Epithelial cell of esophagus (primary cell): ENCODE results near the gene RPIA.

Experiments
- DNase-seq: peaks from one replicate; pipeline ENCODE4 v3.0.0; 2010; ENCODE audit warnings: low read depth
- H3K4me3 ChIP-seq: 2 replicates; pipeline ENCODE4 v1.5.1; 2011; ENCODE audit warnings: mild to moderate bottlenecking, low read length, control low read depth
- TF ChIP-seq, protein P1 (sequence below): IDR thresholded peaks from 2 replicates; pipeline ENCODE4 v1.5.1; 2011; ENCODE audit warnings: low read depth, mild to moderate bottlenecking, low read length, control low read depth, inconsistent platforms; ENCODE audit not compliant: insufficient read depth; ENCODE audit errors: missing control alignments

The RPIA gene

GRCh38 chr2:88697370-88698026, 6.0 kb downstream of the RPIA start:
- no peak for DNase-seq
- no peak overlapping the region for H3K4me3 ChIP-seq
- TF ChIP-seq, protein P1, sequence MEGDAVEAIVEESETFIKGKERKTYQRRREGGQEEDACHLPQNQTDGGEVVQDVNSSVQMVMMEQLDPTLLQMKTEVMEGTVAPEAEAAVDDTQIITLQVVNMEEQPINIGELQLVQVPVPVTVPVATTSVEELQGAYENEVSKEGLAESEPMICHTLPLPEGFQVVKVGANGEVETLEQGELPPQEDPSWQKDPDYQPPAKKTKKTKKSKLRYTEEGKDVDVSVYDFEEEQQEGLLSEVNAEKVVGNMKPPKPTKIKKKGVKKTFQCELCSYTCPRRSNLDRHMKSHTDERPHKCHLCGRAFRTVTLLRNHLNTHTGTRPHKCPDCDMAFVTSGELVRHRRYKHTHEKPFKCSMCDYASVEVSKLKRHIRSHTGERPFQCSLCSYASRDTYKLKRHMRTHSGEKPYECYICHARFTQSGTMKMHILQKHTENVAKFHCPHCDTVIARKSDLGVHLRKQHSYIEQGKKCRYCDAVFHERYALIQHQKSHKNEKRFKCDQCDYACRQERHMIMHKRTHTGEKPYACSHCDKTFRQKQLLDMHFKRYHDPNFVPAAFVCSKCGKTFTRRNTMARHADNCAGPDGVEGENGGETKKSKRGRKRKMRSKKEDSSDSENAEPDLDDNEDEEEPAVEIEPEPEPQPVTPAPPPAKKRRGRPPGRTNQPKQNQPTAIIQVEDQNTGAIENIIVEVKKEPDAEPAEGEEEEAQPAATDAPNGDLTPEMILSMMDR, result no peak

GRCh38 chr2:88698027-88698413, 6.5 kb downstream of the RPIA start:
- H3K4me3 ChIP-seq, result no peak overlapping the region
- TF ChIP-seq, protein P1, result no peak
- DNase-seq, result no peak

DNA sequence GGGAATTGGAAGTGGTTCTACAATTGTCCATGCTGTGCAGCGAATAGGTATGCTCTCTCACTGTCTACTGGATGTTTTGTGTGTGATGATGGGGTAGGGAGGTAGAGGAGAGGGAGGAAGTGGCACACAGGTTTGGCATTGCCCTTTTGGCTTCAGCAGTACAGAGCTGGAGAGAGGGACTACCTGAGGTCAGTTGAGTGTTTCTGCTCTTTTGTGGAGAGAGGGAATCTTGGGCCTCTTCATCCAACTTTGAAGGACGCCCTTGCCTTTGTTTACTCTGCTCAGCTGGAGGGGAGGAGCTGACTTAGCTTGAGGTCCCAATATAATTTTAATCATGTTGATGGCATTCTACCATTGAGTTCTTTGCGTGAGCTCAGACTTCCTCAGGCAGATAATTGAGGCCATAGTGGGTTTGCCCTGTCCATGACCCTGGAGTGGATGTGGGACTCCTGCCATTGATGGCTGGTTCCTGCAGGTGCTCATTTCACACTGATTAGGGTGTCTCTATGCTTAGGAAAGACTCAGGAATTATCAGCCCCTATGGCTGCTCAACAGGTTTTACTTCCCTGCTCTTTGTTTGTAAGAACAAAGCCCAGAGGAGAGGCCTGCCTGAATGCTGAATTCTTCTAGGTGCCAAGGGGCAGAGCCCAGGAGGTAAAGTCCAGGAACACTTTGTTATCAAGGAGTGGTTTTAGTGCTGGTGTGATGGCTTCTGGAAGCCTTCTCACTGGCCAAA, 7.2 kb downstream of the RPIA start:
- peak; percentile 55 for DNase-seq
- TF ChIP-seq, protein P1, result no peak

DNA sequence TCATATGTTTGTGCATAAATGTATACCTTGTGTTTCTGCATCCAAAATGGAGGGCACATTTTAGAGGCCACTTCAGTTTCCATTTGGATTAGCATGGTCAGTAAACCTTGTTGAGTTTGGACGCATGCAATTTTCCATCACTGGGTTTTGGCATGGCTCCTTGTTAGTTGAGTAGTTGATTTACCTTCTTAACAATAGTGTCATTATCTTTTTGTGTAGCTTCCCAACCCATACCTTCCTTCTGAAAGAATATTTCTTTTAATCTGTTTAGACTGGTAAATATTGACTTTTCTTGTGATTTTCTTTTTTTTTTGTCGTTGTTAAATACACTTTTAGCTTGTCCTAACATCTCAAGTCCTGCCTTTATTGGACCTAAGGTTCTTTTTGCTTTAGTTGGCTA, 15.5 kb downstream of the RPIA start:
- TF ChIP-seq, protein P1, result no peak
- DNase-seq, result no peak
- no peak overlapping the region for H3K4me3 ChIP-seq

More for the DNA sequence above, 7.2 kb downstream of the RPIA start:
- H3K4me3 ChIP-seq, result no peak overlapping the region

DNA sequence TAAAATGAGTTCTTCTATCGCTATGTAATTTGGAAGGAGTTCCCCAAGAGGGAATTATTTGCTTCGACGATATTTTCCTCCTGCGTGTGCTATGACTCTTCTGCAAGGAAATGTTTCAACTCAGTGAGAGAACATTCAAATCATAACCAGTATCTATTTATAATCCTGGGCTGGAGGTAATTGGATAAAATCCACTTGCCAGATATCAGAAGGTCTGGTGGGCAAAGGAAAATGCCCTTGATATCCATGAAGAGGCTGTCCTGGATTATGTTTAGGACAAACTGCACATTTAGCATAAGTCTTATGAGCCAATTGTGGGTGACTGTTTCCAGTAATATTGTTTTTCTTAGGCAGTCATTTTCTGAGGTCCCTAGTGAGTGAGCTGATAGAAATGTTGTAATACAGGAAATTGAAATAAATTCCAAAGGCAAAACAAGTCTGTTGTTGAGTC, 17.7 kb downstream of the RPIA start:
- no peak overlapping the region for H3K4me3 ChIP-seq
- TF ChIP-seq, protein P1, result no peak
- peak; percentile 84 for DNase-seq

DNA sequence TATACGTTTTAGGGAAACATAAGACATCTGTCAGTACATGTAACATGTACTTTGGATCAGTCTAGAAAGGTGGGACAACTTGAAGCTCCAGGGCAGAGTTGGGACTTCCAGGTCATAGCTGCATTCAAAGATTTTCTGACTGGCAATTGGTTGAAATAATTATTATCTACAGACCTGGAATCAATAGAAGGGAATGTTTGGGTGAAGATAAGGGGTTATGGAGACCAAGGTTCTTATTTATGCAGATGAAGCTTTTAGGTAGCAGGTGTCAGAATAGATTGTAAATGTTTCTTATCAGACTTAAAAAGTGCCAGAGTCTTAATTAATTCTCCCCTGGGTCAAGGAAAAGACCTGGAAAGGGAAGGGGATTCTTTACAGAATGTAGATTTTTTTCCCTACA, 19.8 kb downstream of the RPIA start:
- no peak for DNase-seq
- TF ChIP-seq, protein P1, result no peak
- H3K4me3 ChIP-seq, result no peak overlapping the region
